Heart left ventricle (tissue), 16 donors: ENCODE measurements around the gene PAX5. TPM values are rescaled to one million over a fixed set of nuclear protein-coding genes. Genes with fewer than 3 reads are reported as not detected.

Experiments
- ATAC-seq, 4 donors: fragments of 200-7000 bp; cut with Tn5 transposase; one replicate each; pipeline ENCODE4 v1.9.1; 2020 to 2022; ENCODE audit warnings: moderate library complexity in 4 of 4, mild to moderate bottlenecking in 3 of 4, moderate number of reproducible peaks in 1 of 4
- DNase-seq, 5 donors: peaks; one replicate each; pipeline ENCODE4 v3.0.0-alpha.2; 2020
- H3K27ac ChIP-seq, 12 donors: fragments of 200-600 bp; sonication (generic) in 4 of 12; one replicate each; pipeline versions ENCODE4 v1.5.0 to v1.8.0; 2016 to 2022; ENCODE audit warnings: mild to moderate bottlenecking in 2 of 12
- H3K27me3 ChIP-seq, 9 donors: fragments of 200-600 bp; sonication (generic) in 2 of 9; one replicate each; pipeline versions ENCODE4 v1.5.1 to v1.8.0; 2016 to 2022; ENCODE audit warnings: mild to moderate bottlenecking in 3 of 9
- H3K36me3 ChIP-seq, 9 donors: fragments of 200-600 bp; sonication (generic) in 2 of 9; one replicate each; pipeline versions ENCODE4 v1.5.0 to v1.8.0; 2018 to 2022; ENCODE audit warnings: mild to moderate bottlenecking in 2 of 9
- H3K4me1 ChIP-seq, 12 donors: fragments of 200-600 bp; sonication (generic) in 4 of 12; one replicate each; pipeline versions ENCODE4 v1.5.0 to v1.8.0; 2016 to 2022; ENCODE audit warnings: mild to moderate bottlenecking in 3 of 12
- H3K4me3 ChIP-seq, 12 donors: fragments of 200-600 bp; sonication (generic) in 4 of 12; one replicate each; pipeline versions ENCODE4 v1.5.0 to v1.8.0; 2017 to 2022; ENCODE audit warnings: mild to moderate bottlenecking in 9 of 12, moderate library complexity in 4 of 12
- H3K9me3 ChIP-seq, 12 donors: fragments of 200-600 bp; sonication (generic) in 4 of 12; one replicate each; pipeline versions ENCODE4 v1.5.0 to v1.8.0; 2016 to 2022; ENCODE audit warnings: mild to moderate bottlenecking in 1 of 12
- CTCF ChIP-seq, 12 donors: fragments of 200-600 bp; sonication (generic) in 4 of 12; IDR thresholded peaks; one replicate each; pipeline versions ENCODE4 v1.5.0 to v1.8.0; 2018 to 2022; ENCODE audit warnings: antibody characterized with exemption in 12 of 12, mild to moderate bottlenecking in 5 of 12
- POLR2A ChIP-seq, 2 donors: fragments of 450-650 bp; IDR thresholded peaks; one replicate each; pipeline ENCODE4 v1.6.1; 2017; ENCODE audit warnings: antibody characterized with exemption in 2 of 2, mild to moderate bottlenecking in 2 of 2, moderate library complexity in 2 of 2
- WGBS, 4 donors: extraction: QIAGEN DNeasy Blood & Tissue Kit in 2 of 4; methylation state at CpG; one replicate each; pipeline versions ENCODE4 v1.1.5 to v1.1.7; 2013 to 2018; 5-methylcytosine and 5-hydroxymethylcytosine counted together
- intact Hi-C, 10 donors: fragments of 100-400 bp; cut with DNase I; formaldehyde crosslinking; loops; one replicate each; pipeline versions ENCODE4 v1.11.1 to v1.14.2; 2022
- polyA plus RNA-seq, 2 donors: library from polyadenylated mRNA; stranded (reverse); fragments of 200-250 nt; gene quantifications; one replicate each; pipeline ENCODE4 v1.2.3, GENCODE V29; 2013
- total RNA-seq, 9 donors: library from RNA; depleted of rRNA in 2 of 9; stranded (reverse); fragments of >200 nt in 2 of 9; fragmentation: NEBNext Ultra II Directional in 3 of 9; extraction: Animal tissue kit (Norgen Biotek cat#: 25700) in 3 of 9; gene quantifications; one replicate each; pipeline versions ENCODE4 v1.1.0 to v1.2.4, GENCODE V29; 2016 to 2023
- donor health status: ischemic (EF 13 %, LVEDD 7.1; RV severe dilation, severe dysfunction).
- donor health status: healthy with polysubstance abuse.
- donor health status: DM: no; HTN: yes; CAD: no.
- donor health status: DM: no; HTN: no; CAD: no.
- donor health status: ischemic (EF 25% LVEDD 6.9; RV normal size, moderate dysfunction).
- donor health status: ischemic (EF 25% LVEDD 5.7; RV mildly dilated, moderate dysfunction).
- donor health status: healthy.
- donor health status: DM: yes; HTN: yes; CAD: no.
- donor health status: ischemic (EF 35%, LVEDD 5.7; RV mildly dilated, moderate dysfunction).
- donor health status: nonischemic (EF 11% LVEDD 7.7; RV severe dilation, severe dysfunction).
- donor health status: DM: yes; HTN: yes; CAD: no.
- donor health status: PGD.
- donor health status: ischemic (EF 29% LVEDD 5.4; RV normal size, mild dysfunction).
- donor health status: nonischemic (EF 23%, LVEDD 6.1; RV moderate dilation, normal function).

The PAX5 gene
- total and polyA plus RNA-seq, 11 donors = 0.01 to 0.37 (median 0.08) TPM; not detected in 7

- no peak for ATAC-seq
- 71 to 86% (median 83%) methylated on average over 8 of the region's 8 CpGs for WGBS, 4 donors
- peaks cover 0 to 26% (median 0%) of the 10 kb centered on the region in 9 donors for H3K27me3 ChIP-seq
- intact Hi-C loops = loop anchor here in 1 of 10 donors (10.0 kb wide), 1 partner anchor 62 kb away; no protein-coding TSS in a partner anchor
- no peaks in the 10 kb centered on the region for H3K9me3 ChIP-seq
- no peaks in the 10 kb centered on the region for H3K4me1 ChIP-seq
- no peak overlapping the region for H3K27ac ChIP-seq
- no peak for DNase-seq
- H3K4me3 ChIP-seq = no peak overlapping the region
- no peaks in the 10 kb centered on the region for H3K36me3 ChIP-seq
- TF ChIP-seq POLR2A (IDR thresholded peaks at IDR 0.05) = no peak
Measured at GRCh38 chr9:36846621-36847020, 187.4 kb downstream of the PAX5 start.

GRCh38 chr9:36845844-36846243, 188.2 kb downstream of the PAX5 start:
- Histone ChIP-seq H3K4me3 (no peak overlapping the region), H3K27me3 (peaks cover 0 to 26% (median 0%) of the 10 kb centered on the region in 9 donors), H3K27ac (no peak overlapping the region), H3K36me3 (no peaks in the 10 kb centered on the region), H3K9me3 (no peaks in the 10 kb centered on the region), H3K4me1 (no peaks in the 10 kb centered on the region)
- intact Hi-C loops = loop anchor here in 1 of 10 donors (10.0 kb wide), 1 partner anchor 61 kb away; no protein-coding TSS in a partner anchor
- DNase-seq (no peak), ATAC-seq (no peak)
- TF ChIP-seq CTCF (IDR thresholded peaks at IDR 0.05) = no peak
- TF ChIP-seq POLR2A (IDR thresholded peaks at IDR 0.05) = no peak
- 70 to 86% (median 79%) methylated on average over 2 of the region's 2 CpGs for WGBS, 4 donors

GRCh38 chr9:36844961-36845360, 189.1 kb downstream of the PAX5 start:
- intact Hi-C loops = loop anchor here in 1 of 10 donors (10.0 kb wide), 1 partner anchor 60 kb away; no protein-coding TSS in a partner anchor
- Histone ChIP-seq H3K4me1 (no peaks in the 10 kb centered on the region), H3K4me3 (no peak overlapping the region), H3K27me3 (peaks cover 0 to 26% (median 0%) of the 10 kb centered on the region in 9 donors), H3K9me3 (no peaks in the 10 kb centered on the region), H3K27ac (no peak overlapping the region), H3K36me3 (no peaks in the 10 kb centered on the region)
- DNase-seq (no peak), ATAC-seq (no peak)
- TF ChIP-seq POLR2A (IDR thresholded peaks at IDR 0.05) = no peak
- TF ChIP-seq CTCF (IDR thresholded peaks at IDR 0.05) = no peak
- WGBS, 4 donors = 69 to 89% (median 79%) methylated on average over 1 of the region's 1 CpG

- ATAC-seq (no peak), DNase-seq (no peak)
- intact Hi-C loops = loop anchor here in 1 of 10 donors (10.0 kb wide), 1 partner anchor 59 kb away; no protein-coding TSS in a partner anchor
- no peak overlapping the region for H3K27ac ChIP-seq
- WGBS, 4 donors = 68 to 74% (median 72%) methylated on average over 1 of the region's 1 CpG
- H3K27me3 ChIP-seq = peaks cover 0 to 25% (median 0%) of the 10 kb centered on the region in 9 donors
- no peaks in the 10 kb centered on the region for H3K4me1 ChIP-seq
- no peaks in the 10 kb centered on the region for H3K9me3 ChIP-seq
- TF ChIP-seq POLR2A (IDR thresholded peaks at IDR 0.05) = no peak
- no peak for TF ChIP-seq CTCF (IDR thresholded peaks at IDR 0.05)
- H3K4me3 ChIP-seq = no peak overlapping the region
- H3K36me3 ChIP-seq = no peaks in the 10 kb centered on the region
Measured at GRCh38 chr9:36843964-36844363, 190.1 kb downstream of the PAX5 start.
